Adrenal gland (tissue), 12 donors: ENCODE measurements around the gene OR1F1. TPM values are rescaled to one million over a fixed set of nuclear protein-coding genes. Genes with fewer than 3 reads are reported as not detected.

Experiments used
- DNase-seq, 7 donors: peaks; one replicate each; pipeline ENCODE4 v3.0.0-alpha.2; 2019 to 2020
- H3K27ac ChIP-seq, 5 donors: fragments of 200-600 bp; sonication (generic) in 4 of 5; 1 replicate in 3 of 5; 2 replicates in 2 of 5; pipeline versions ENCODE4 v1.5.1 to v1.8.0; 2016 to 2020; ENCODE audit warnings: mild to moderate bottlenecking in 1 of 5
- H3K27me3 ChIP-seq: fragments of 200-600 bp; 2 replicates; pipeline ENCODE4 v1.8.0; 2021
- H3K36me3 ChIP-seq, 2 donors: fragments of 200-600 bp; replicated peaks in 1 of 2; 1 replicate in 1 of 2; 2 replicates in 1 of 2; pipeline versions ENCODE4 v1.5.1 to v1.8.0; 2018 to 2022
- H3K4me1 ChIP-seq, 2 donors: fragments of 200-600 bp; replicated peaks in 1 of 2; 1 replicate in 1 of 2; 2 replicates in 1 of 2; pipeline versions ENCODE4 v1.5.1 to v1.8.0; 2018 to 2021
- H3K4me3 ChIP-seq, 4 donors: fragments of 200-600 bp; sonication (generic) in 3 of 4; one replicate each; pipeline ENCODE4 v1.5.1; 2016 to 2018
- H3K9me3 ChIP-seq, 3 donors: fragments of 200-600 bp; sonication (generic) in 1 of 3; replicated peaks in 1 of 3; 1 replicate in 2 of 3; 2 replicates in 1 of 3; pipeline versions ENCODE4 v1.5.1 to v1.8.0; 2016 to 2021
- POLR2A ChIP-seq, 2 donors: fragments of 450-650 bp; IDR thresholded peaks; one replicate each; pipeline ENCODE4 v1.6.1; 2017; ENCODE audit warnings: antibody characterized with exemption in 2 of 2, mild to moderate bottlenecking in 2 of 2, moderate library complexity in 1 of 2
- WGBS, 4 donors: extraction: QIAGEN DNeasy Blood & Tissue Kit in 2 of 4; methylation state at CpG; one replicate each; pipeline versions ENCODE4 v1.1.5 to v1.1.7; 2013 to 2017; 5-methylcytosine and 5-hydroxymethylcytosine counted together
- intact Hi-C, 2 donors: fragments of 100-400 bp; cut with DNase I; formaldehyde crosslinking; loops; one replicate each; pipeline versions ENCODE4 v1.14.1 to v1.15.0; 2022 to 2023
- polyA plus RNA-seq, 3 donors: library from polyadenylated mRNA; stranded (reverse); fragments of 200-250 nt in 2 of 3; fragments of 350-450 nt in 1 of 3; fragmentation: Illumina TruSeq in 1 of 3; extraction: RNeasy Lipid Tissue Mini Kit (QIAGEN cat#74804) in 1 of 3; gene quantifications; one replicate each; pipeline ENCODE4 v1.2.3, GENCODE V29; 2013 to 2014
- total RNA-seq, 9 donors: library from RNA; depleted of rRNA in 4 of 9; stranded (reverse); fragments of >200 nt in 4 of 9; fragments of 120-200 nt in 1 of 9; fragmentation: NEBNext Ultra II Directional in 1 of 9; extraction: Animal tissue kit (Norgen Biotek cat#: 25700) in 1 of 9; gene quantifications; one replicate each; pipeline versions ENCODE4 v1.1.0 to v1.2.4, GENCODE V29; 2013 to 2023
- TF ChIP-seq, protein P1 (sequence below), 6 experiments: fragments of 450-650 bp in 4 of 6; fragments of 200-600 bp in 2 of 6; sonication (generic) in 1 of 6; IDR thresholded peaks; 1 replicate in 5 of 6; 2 replicates in 1 of 6; pipeline versions ENCODE4 v1.5.1 to v1.8.0; 2016 to 2021; ENCODE audit warnings: antibody characterized with exemption in 6 of 6, mild to moderate bottlenecking in 2 of 6, moderate library complexity in 1 of 6
- donor health status: healthy with polysubstance abuse.
- donor health status: Bipolar disorder and iron deficiency.
- donor health status: DM: yes; HTN: yes; CAD: no.
- donor health status: DM: no; HTN: no; CAD: no.
- donor health status: DM: no; HTN: no; CAD: no.
- donor health status: DM: yes; HTN: yes; CAD: no.

Gene OR1F1
- total and polyA plus RNA-seq, 12 donors, result not detected

DNA sequence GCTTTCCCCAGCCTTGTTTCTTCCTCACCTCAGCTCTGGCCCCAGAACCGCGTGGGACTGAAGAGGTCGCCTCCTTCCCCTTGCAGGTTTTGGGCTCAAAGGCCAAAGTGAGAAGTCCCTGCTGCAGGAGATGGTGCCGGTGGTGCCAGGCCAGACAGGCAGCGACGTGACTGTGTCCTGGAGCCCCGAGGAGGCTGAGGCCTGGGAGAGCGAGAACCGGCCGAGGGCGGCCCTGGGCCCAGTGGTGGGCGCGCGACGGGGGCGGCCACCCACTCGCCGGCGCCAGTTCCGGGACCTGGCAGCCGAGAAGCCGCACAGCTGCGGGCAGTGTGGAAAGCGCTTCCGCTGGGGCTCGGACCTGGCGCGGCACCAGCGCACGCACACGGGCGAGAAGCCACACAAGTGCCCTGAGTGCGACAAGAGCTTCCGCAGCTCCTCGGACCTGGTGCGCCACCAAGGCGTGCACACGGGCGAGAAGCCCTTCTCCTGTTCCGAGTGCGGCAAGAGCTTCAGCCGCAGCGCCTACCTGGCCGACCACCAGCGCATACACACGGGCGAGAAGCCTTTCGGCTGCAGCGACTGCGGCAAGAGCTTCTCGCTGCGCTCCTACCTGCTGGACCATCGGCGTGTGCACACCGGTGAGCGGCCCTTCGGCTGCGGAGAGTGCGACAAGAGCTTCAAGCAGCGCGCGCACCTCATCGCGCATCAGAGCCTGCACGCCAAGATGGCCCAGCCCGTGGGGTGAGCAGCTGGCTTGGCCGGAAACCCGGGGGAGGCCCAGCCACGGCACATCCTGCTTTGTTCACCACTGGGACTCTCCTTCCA, 47.2 kb upstream of the OR1F1 start:
- Histone ChIP-seq H3K9me3 (no peaks in the 10 kb centered on the region), H3K27ac (no peak overlapping the region), H3K4me3 (no peak overlapping the region), H3K4me1 (peaks cover 5 to 30% of the 10 kb centered on the region in 2 donors), H3K27me3 (no peaks in the 10 kb centered on the region), H3K36me3 (peaks cover 0 to 25% of the 10 kb centered on the region in 2 donors)
- intact Hi-C loops, result no loop called here
- WGBS, 4 donors, result 95 to 97% (median 96%) methylated on average over 19 to 69 of the region's 69 CpGs
- no peak for DNase-seq
- no peak for TF ChIP-seq POLR2A (IDR thresholded peaks at IDR 0.05)
- TF ChIP-seq, protein P1, sequence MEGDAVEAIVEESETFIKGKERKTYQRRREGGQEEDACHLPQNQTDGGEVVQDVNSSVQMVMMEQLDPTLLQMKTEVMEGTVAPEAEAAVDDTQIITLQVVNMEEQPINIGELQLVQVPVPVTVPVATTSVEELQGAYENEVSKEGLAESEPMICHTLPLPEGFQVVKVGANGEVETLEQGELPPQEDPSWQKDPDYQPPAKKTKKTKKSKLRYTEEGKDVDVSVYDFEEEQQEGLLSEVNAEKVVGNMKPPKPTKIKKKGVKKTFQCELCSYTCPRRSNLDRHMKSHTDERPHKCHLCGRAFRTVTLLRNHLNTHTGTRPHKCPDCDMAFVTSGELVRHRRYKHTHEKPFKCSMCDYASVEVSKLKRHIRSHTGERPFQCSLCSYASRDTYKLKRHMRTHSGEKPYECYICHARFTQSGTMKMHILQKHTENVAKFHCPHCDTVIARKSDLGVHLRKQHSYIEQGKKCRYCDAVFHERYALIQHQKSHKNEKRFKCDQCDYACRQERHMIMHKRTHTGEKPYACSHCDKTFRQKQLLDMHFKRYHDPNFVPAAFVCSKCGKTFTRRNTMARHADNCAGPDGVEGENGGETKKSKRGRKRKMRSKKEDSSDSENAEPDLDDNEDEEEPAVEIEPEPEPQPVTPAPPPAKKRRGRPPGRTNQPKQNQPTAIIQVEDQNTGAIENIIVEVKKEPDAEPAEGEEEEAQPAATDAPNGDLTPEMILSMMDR (IDR thresholded peaks at IDR 0.05), result no peak

DNA sequence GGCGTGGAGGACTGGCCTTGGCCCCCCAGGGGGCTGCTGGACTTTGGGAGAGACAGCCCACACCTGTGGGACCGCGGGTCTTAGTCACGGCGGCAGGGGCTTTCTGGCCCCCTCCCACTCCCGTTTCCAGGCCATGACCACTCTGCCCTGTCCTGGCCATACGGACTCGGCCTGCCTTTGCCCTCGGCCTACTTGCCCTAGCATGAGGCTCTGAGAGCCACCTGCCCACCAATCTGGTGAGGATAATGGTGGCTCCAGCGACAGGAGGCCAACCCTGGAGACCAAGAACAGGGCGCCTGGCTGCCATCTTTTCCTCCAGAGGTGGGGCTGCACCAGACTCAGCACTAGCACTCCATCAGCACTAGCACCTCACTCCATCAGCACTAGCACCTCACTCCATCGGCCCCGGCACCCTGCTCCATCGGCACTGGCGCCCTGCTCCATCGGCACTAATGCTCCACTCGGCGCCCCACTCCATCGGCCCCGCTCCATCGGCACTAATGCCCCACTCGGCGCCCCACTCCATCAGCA, 46.2 kb upstream of the OR1F1 start:
- no peak for DNase-seq
- Histone ChIP-seq H3K27ac (no peak overlapping the region), H3K4me3 (no peak overlapping the region), H3K4me1 (peaks cover 3 to 24% of the 10 kb centered on the region in 2 donors), H3K27me3 (no peaks in the 10 kb centered on the region), H3K9me3 (no peaks in the 10 kb centered on the region), H3K36me3 (peaks cover 0 to 25% of the 10 kb centered on the region in 2 donors)
- intact Hi-C loops, result no loop called here
- WGBS, 4 donors, result 92 to 97% (median 94%) methylated on average over 13 to 23 of the region's 23 CpGs
- TF ChIP-seq POLR2A (IDR thresholded peaks at IDR 0.05), result no peak
- TF ChIP-seq, protein P1 (IDR thresholded peaks at IDR 0.05), result no peak

DNA sequence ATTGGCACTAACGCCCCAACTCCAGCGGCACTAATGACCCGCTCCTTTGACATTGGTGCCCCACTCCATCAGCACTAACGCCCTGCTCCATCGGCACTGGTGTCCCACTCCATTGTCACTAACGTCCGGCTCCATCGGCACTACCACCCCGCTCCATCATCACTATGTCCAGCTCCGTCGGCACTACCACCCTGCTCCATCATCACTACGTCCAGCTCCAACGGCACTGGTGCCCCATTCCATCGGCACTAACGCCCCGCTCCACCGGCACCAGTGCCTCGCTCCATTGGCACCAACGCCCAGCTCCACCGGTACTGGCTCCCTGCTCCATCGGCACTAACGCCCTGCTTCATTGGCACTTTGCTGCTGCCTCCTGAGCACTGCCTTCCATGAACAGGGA, 45.7 kb upstream of the OR1F1 start:
- no peak for DNase-seq
- H3K4me1 ChIP-seq, result peaks cover 3 to 24% of the 10 kb centered on the region in 2 donors
- peaks cover 0 to 25% of the 10 kb centered on the region in 2 donors for H3K36me3 ChIP-seq
- no peaks in the 10 kb centered on the region for H3K27me3 ChIP-seq
- intact Hi-C loops, result no loop called here
- TF ChIP-seq, protein P1 (IDR thresholded peaks at IDR 0.05), result no peak
- TF ChIP-seq POLR2A (IDR thresholded peaks at IDR 0.05), result no peak
- 96 to 97% (median 96%) methylated on average over 19 to 22 of the region's 22 CpGs for WGBS, 4 donors
- no peak overlapping the region for H3K27ac ChIP-seq
- no peaks in the 10 kb centered on the region for H3K9me3 ChIP-seq
- no peak overlapping the region for H3K4me3 ChIP-seq

DNA sequence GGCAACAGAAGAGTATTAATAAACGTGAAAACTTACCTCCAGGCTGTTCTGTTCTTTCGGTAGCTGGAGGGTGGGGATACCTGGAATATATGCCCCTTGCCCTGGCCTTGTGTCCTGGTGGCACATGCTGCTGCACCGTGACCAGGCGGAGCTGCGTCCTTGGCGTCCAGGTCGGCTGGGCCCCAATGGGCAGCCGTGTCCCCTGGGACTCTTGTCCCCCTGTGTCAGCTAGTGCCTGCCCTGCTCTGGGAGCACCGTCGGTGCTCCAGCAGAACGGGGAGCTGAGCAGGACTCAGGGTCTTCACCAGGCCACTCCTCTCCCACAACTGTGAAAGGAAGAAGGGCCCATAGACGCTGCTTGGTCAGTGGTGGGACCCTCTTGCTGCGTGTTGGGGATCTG, 45.2 kb upstream of the OR1F1 start:
- Histone ChIP-seq H3K9me3 (no peaks in the 10 kb centered on the region), H3K27ac (peak overlapping the region in 2 of 5 donors; percentile 90 to 93), H3K27me3 (no peaks in the 10 kb centered on the region), H3K36me3 (peaks cover 0 to 25% of the 10 kb centered on the region in 2 donors), H3K4me3 (no peak overlapping the region), H3K4me1 (peaks cover 3 to 24% of the 10 kb centered on the region in 2 donors)
- WGBS, 4 donors, result 90% methylated on average over 13 of the region's 13 CpGs; no CpG with 5 or more reads in 1 of the 4 donors
- TF ChIP-seq POLR2A (IDR thresholded peaks at IDR 0.05), result no peak
- TF ChIP-seq, protein P1 (IDR thresholded peaks at IDR 0.05), result no peak
- intact Hi-C loops, result no loop called here
- no peak for DNase-seq
